IMR-90 (cell line): Measurements from ENCODE around the gene ECM1. TPM values are rescaled to one million over a fixed set of nuclear protein-coding genes. Genes with fewer than 3 reads are reported as not detected.

Experiments
- ATAC-seq: fragments of 200-7000 bp; cut with Tn5 transposase; 2 replicates; pipeline ENCODE4 v1.9.1; 2020; ENCODE audit warnings: low read depth, mild to moderate bottlenecking, moderate library complexity
- BruUV-seq: library from RNA; stranded (reverse); fragments of 400-500 nt; replicated peaks from 2 replicates; lab custom pipeline; 2021; lab: Mats Ljungman, UMichigan
- CTCF ChIA-PET: fragments of 300-600 bp; formaldehyde crosslinking; extraction: SDS; loops from one replicate; lab custom pipeline; 2021; ENCODE audit warnings: antibody characterized with exemption; lab: Yijun Ruan, JAX
- POLR2A ChIA-PET: fragments of 300-600 bp; sonication (Branson Sonifier 250); formaldehyde crosslinking; loops from one replicate; lab custom pipeline; 2022; ENCODE audit warnings: antibody characterized with exemption; ENCODE audit not compliant: unreplicated experiment; lab: Charles Lee
- DNase-seq: peaks from one replicate; pipeline ENCODE4 v3.0.0; 2013
- H2AFZ ChIP-seq: replicated peaks from 2 replicates; pipeline ENCODE3; 2013; ENCODE audit warnings: low read length, mild to moderate bottlenecking; ENCODE audit not compliant: poor library complexity
- H2AK5ac ChIP-seq: 2 replicates; pipeline ENCODE4 v1.6.1; 2013; ENCODE audit warnings: low read depth, low read length, inconsistent platforms
- H2AK9ac ChIP-seq: replicated peaks from 2 replicates; pipeline ENCODE3; 2013; ENCODE audit warnings: mild to moderate bottlenecking, low read depth, low read length, moderate library complexity; ENCODE audit not compliant: poor library complexity
- H2BK120ac ChIP-seq: 2 replicates; pipeline ENCODE4 v1.6.1; 2013; ENCODE audit warnings: low read depth, low read length, inconsistent platforms
- H2BK15ac ChIP-seq: 3 replicates; pipeline ENCODE4 v1.6.1; 2013; ENCODE audit warnings: low read depth, low read length, inconsistent platforms
- H2BK20ac ChIP-seq: 2 replicates; pipeline ENCODE4 v1.6.1; 2013; ENCODE audit warnings: low read depth, mild to moderate bottlenecking, inconsistent platforms, low read length, moderate library complexity
- H2BK5ac ChIP-seq: 2 replicates; pipeline ENCODE4 v1.6.1; 2013; ENCODE audit warnings: mild to moderate bottlenecking, low read depth, low read length, inconsistent platforms; ENCODE audit not compliant: poor library complexity, severe bottlenecking
- H3K14ac ChIP-seq: replicated peaks from 2 replicates; pipeline ENCODE4 v1.6.1; 2013; ENCODE audit warnings: low read depth, low read length, inconsistent platforms
- H3K18ac ChIP-seq: 2 replicates; pipeline ENCODE4 v1.6.1; 2013; ENCODE audit warnings: low read depth, low read length, control low read depth
- H3K23ac ChIP-seq: 2 replicates; pipeline ENCODE4 v1.6.1; 2013; ENCODE audit warnings: low read depth, low read length, inconsistent platforms
- H3K27ac ChIP-seq: 2 replicates; pipeline ENCODE4 v1.5.1; 2013; ENCODE audit warnings: mild to moderate bottlenecking, control low read depth, low read length; ENCODE audit not compliant: insufficient read depth
- H3K27me3 ChIP-seq: 2 replicates; pipeline ENCODE4 v1.6.1; 2013; ENCODE audit warnings: low read length; ENCODE audit not compliant: control insufficient read depth, insufficient read depth
- H3K36me3 ChIP-seq: 2 replicates; pipeline ENCODE4 v1.6.1; 2013; ENCODE audit warnings: low read length, mixed read lengths; ENCODE audit not compliant: control insufficient read depth, insufficient read depth
- H3K4ac ChIP-seq: 2 replicates; pipeline ENCODE4 v1.6.1; 2013; ENCODE audit warnings: low read depth, low read length, inconsistent platforms
- H3K4me1 ChIP-seq: 2 replicates; pipeline ENCODE4 v1.6.1; 2013; ENCODE audit warnings: low read length, mixed read lengths; ENCODE audit not compliant: control insufficient read depth, insufficient read depth
- H3K4me2 ChIP-seq: 2 replicates; pipeline ENCODE4 v1.6.1; 2013; ENCODE audit warnings: low read depth, mild to moderate bottlenecking, control low read depth, low read length, moderate library complexity
- H3K4me3 ChIP-seq: 2 replicates; pipeline ENCODE4 v1.5.1; 2013; ENCODE audit warnings: low read depth, mild to moderate bottlenecking, control low read depth, low read length, moderate library complexity; ENCODE audit not compliant: insufficient read depth
- H3K56ac ChIP-seq: 2 replicates; pipeline ENCODE4 v1.6.1; 2013; ENCODE audit warnings: low read length, inconsistent platforms; ENCODE audit not compliant: insufficient read depth; ENCODE audit errors: extremely low read depth
- H3K79me1 ChIP-seq, 2 experiments: 2 replicates each; pipeline ENCODE4 v1.6.1; 2013; ENCODE audit warnings: low read length in 2 of 2, inconsistent platforms in 1 of 2, low read depth in 1 of 2
- H3K9ac ChIP-seq: 2 replicates; pipeline ENCODE4 v1.6.1; 2013; ENCODE audit warnings: low read depth, low read length, control low read depth
- H3K9me1 ChIP-seq: 2 replicates; pipeline ENCODE4 v1.6.1; 2013; ENCODE audit warnings: low read length, inconsistent platforms; ENCODE audit not compliant: insufficient read depth
- H3K9me3 ChIP-seq: 2 replicates; pipeline ENCODE4 v1.6.1; 2013; ENCODE audit warnings: low read length; ENCODE audit not compliant: control insufficient read depth, insufficient read depth
- H4K20me1 ChIP-seq: 2 replicates; pipeline ENCODE4 v1.6.1; 2013; ENCODE audit warnings: low read length, inconsistent platforms; ENCODE audit not compliant: insufficient read depth
- H4K5ac ChIP-seq: 2 replicates; pipeline ENCODE4 v1.6.1; 2013; ENCODE audit warnings: mild to moderate bottlenecking, low read depth, low read length, control low read depth
- H4K8ac ChIP-seq, 2 experiments: 2 replicates each; pipeline ENCODE4 v1.6.1; 2013; ENCODE audit warnings: low read depth in 2 of 2, low read length in 2 of 2, control low read depth in 1 of 2, inconsistent platforms in 1 of 2
- H4K91ac ChIP-seq: 2 replicates; pipeline ENCODE4 v1.6.1; 2013; ENCODE audit warnings: low read depth, low read length, inconsistent platforms; ENCODE audit not compliant: insufficient read depth
- CEBPB ChIP-seq: IDR thresholded peaks from 2 replicates; pipeline ENCODE4 v1.6.1; 2012; ENCODE audit warnings: low read depth, low read length, improper control_type of control experiment
- FOS ChIP-seq: fragments of 150-350 bp; IDR thresholded peaks from 2 replicates; pipeline ENCODE4 v1.6.1; 2016; ENCODE audit warnings: low read depth, low read length
- MXI1 ChIP-seq: IDR thresholded peaks from 2 replicates; pipeline ENCODE4 v1.6.1; 2012; ENCODE audit warnings: low read depth, mild to moderate bottlenecking, low read length, moderate library complexity, borderline replicate concordance
- NFE2L2 ChIP-seq: fragments of 150-350 bp; IDR thresholded peaks from 2 replicates; pipeline ENCODE4 v1.6.1; 2016; ENCODE audit warnings: low read depth, mild to moderate bottlenecking, low read length
- RAD21 ChIP-seq: IDR thresholded peaks from 2 replicates; pipeline ENCODE4 v1.6.1; 2012; ENCODE audit warnings: low read length, improper control_type of control experiment
- WGBS, 2 experiments: methylation state at CpG; one replicate each; pipeline versions ENCODE4 v1.1.5 to v1.1.7; 2013; ENCODE audit warnings: missing lambda C conversion rate in 2 of 2; ENCODE audit not compliant: insufficient read length in 1 of 2; ENCODE audit errors: extremely low coverage in 2 of 2; 5-methylcytosine and 5-hydroxymethylcytosine counted together
- dilution Hi-C: fragments of 300-500 bp; cut with HindIII; formaldehyde crosslinking; loops from one replicate; pipeline ENCODE4 v1.14.3; 2018; ENCODE audit warnings: low sequenced_read_pairs; ENCODE audit not compliant: unreplicated experiment
- in situ Hi-C: fragments of 300-500 bp; cut with MboI; formaldehyde crosslinking; loops from 3 replicates; pipeline ENCODE4 v1.14.3; 2019; ENCODE audit warnings: low sequenced_read_pairs, inconsistent platforms, mixed read lengths
- intact Hi-C: fragments of 100-400 bp; cut with micrococcal nuclease; formaldehyde crosslinking; loops from 2 replicates; pipeline ENCODE4 v1.10.0; 2022
- polyA plus RNA-seq, 3 experiments: library from polyadenylated mRNA; depleted of rRNA; stranded (reverse); fragments of >200 nt; gene quantifications; 2 replicates each; pipeline ENCODE4 v1.2.3, GENCODE V29; 2012; ENCODE audit warnings: low replicate concordance in 1 of 3
- total RNA-seq: library from RNA; depleted of rRNA; stranded (reverse); fragments of >200 nt; gene quantifications from 2 replicates; pipeline ENCODE4 v1.2.3, GENCODE V29; 2012

Gene ECM1
- total and polyA plus RNA-seq, 2 of the 4 experiments (the other 2 are of a cell fraction) = 20.1 to 230 TPM

DNA sequence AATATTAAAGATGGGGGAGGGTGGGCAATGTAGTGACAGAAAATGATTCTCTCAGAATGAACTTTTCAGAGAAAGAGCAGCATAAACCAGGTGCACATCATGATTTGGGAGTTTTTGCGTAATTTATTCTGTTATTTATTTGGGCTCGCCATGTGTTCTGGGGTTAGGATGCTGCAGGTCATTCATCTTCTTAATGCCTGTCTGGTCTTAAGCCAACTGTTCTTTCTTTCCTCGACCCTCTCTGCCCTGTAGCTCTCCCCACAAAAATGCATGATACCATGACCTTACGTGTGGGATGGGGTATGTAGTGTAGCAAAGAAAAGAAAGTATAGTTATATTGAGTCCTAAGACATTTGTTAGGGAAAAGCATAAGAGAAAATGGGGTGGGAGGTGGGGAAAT lies 33.0 kb upstream of the ECM1 start:
- TF ChIP-seq MXI1 = no peak
- TF ChIP-seq FOS = no peak
- no peak for TF ChIP-seq RAD21
- no peak for TF ChIP-seq NFE2L2
- TF ChIP-seq CEBPB = no peak
- Histone ChIP-seq H3K36me3 (peaks cover 25% of the 10 kb centered on the region), H4K8ac (no peak overlapping the region), H4K20me1 (no peaks in the 10 kb centered on the region), H2AFZ (no peak overlapping the region), H4K5ac (no peak overlapping the region), H2AK9ac (no peak overlapping the region), H3K9me1 (peaks cover 9% of the 10 kb centered on the region), H3K9me3 (no peaks in the 10 kb centered on the region), H3K27ac (no peak overlapping the region), H3K14ac (0 out of 2 replicates have a peak overlapping the region, but pooled peaks have one; percentile 55), H4K91ac (no peak overlapping the region), H3K4ac (no peak overlapping the region), H2BK5ac (no peak overlapping the region), H3K18ac (no peak overlapping the region), H3K23ac (no peak overlapping the region), H3K4me1 (peaks cover 9% of the 10 kb centered on the region), H3K4me2 (no peak overlapping the region), H2BK120ac (no peak overlapping the region), H2BK20ac (no peak overlapping the region), H3K79me1 (peaks cover 3 to 4% of the 10 kb centered on the region in 2 experiments; a peak in 1 of 4 replicates), H3K9ac (no peak overlapping the region), H3K4me3 (no peak overlapping the region), H2AK5ac (no peak overlapping the region), H2BK15ac (no peak overlapping the region), H3K56ac (no peak overlapping the region), H3K27me3 (no peaks in the 10 kb centered on the region)
- DNase-seq (peak; percentile 7), ATAC-seq (no peak)
- in situ Hi-C loops (no loop called here), intact Hi-C loops (no loop called here), dilution Hi-C loops (no loop called here)
- no CpG with 5 or more reads among the region's 4 CpGs for WGBS, 2 experiments
- ChIA-PET POLR2A (no interaction called here), CTCF (interaction anchor here (1.6 kb wide), 1 partner anchor 86 kb away, joined by 3 read pairs; no protein-coding TSS in a partner anchor)
- BruUV-seq = no TSS peak
